MM.1S (cell line): ENCODE measurements around the gene SERTAD2.

ENCODE experiments used
- DNase-seq: peaks from one replicate; pipeline ENCODE4 v3.0.0-alpha.2; 2015
- H2AFZ ChIP-seq: fragments of 300-600 bp; sonication (generic); 2 replicates; pipeline ENCODE4 v1.6.0; 2016; ENCODE audit warnings: antibody characterized with exemption, low read length
- H3F3A ChIP-seq: fragments of 300-600 bp; sonication (generic); 2 replicates; pipeline ENCODE4 v1.6.1; 2016; ENCODE audit warnings: mild to moderate bottlenecking, antibody characterized with exemption, low read length, moderate library complexity, mixed read lengths; ENCODE audit not compliant: insufficient read depth
- H3K27ac ChIP-seq: fragments of 300-600 bp; sonication (generic); 2 replicates; pipeline ENCODE4 v1.5.1; 2016; ENCODE audit warnings: mild to moderate bottlenecking, low read length
- H3K27me3 ChIP-seq: fragments of 300-600 bp; sonication (generic); replicated peaks from 2 replicates; pipeline ENCODE4 v1.6.0; 2016; ENCODE audit warnings: low read length; ENCODE audit not compliant: insufficient read depth
- H3K36me3 ChIP-seq: fragments of 300-600 bp; sonication (generic); replicated peaks from 2 replicates; pipeline ENCODE4 v1.6.1; 2016; ENCODE audit warnings: mild to moderate bottlenecking, low read length, mixed read lengths; ENCODE audit not compliant: insufficient read depth
- H3K4me1 ChIP-seq: fragments of 300-600 bp; sonication (generic); 2 replicates; pipeline ENCODE4 v1.6.1; 2016; ENCODE audit warnings: low read length, mixed read lengths
- H3K4me2 ChIP-seq: fragments of 300-600 bp; sonication (generic); 2 replicates; pipeline ENCODE4 v1.6.0; 2016; ENCODE audit warnings: low read depth, low read length
- H3K4me3 ChIP-seq: fragments of 300-600 bp; sonication (generic); 2 replicates; pipeline ENCODE4 v1.5.1; 2016; ENCODE audit warnings: low read length, mixed read lengths
- H3K79me2 ChIP-seq: fragments of 300-600 bp; sonication (generic); 2 replicates; pipeline ENCODE4 v1.6.1; 2016; ENCODE audit warnings: mixed run types, low read length, mixed read lengths
- H3K9ac ChIP-seq: fragments of 300-600 bp; sonication (generic); 2 replicates; pipeline ENCODE4 v1.6.1; 2016; ENCODE audit warnings: low read length, mixed read lengths
- H3K9me2 ChIP-seq: fragments of 300-600 bp; sonication (generic); replicated peaks from 2 replicates; pipeline ENCODE4 v1.6.1; 2016; ENCODE audit warnings: mild to moderate bottlenecking, low read length, mixed read lengths; ENCODE audit not compliant: insufficient read depth
- H3K9me3 ChIP-seq: fragments of 300-600 bp; sonication (generic); replicated peaks from 2 replicates; pipeline ENCODE4 v1.6.1; 2016; ENCODE audit warnings: mild to moderate bottlenecking, low read length, mixed read lengths; ENCODE audit not compliant: insufficient read depth
- H4K20me1 ChIP-seq: fragments of 300-600 bp; sonication (generic); 2 replicates; pipeline ENCODE4 v1.6.1; 2016; ENCODE audit warnings: mild to moderate bottlenecking, low read length, moderate library complexity, mixed read lengths; ENCODE audit not compliant: insufficient read depth
- CTCF ChIP-seq: fragments of 300-600 bp; sonication (generic); IDR thresholded peaks from 2 replicates; pipeline ENCODE4 v1.5.1; 2016; ENCODE audit warnings: antibody characterized with exemption, low read length, mixed read lengths
- EZH2 ChIP-seq: fragments of 300-600 bp; sonication (generic); optimal IDR thresholded peaks from 2 replicates; pipeline ENCODE3; 2017; ENCODE audit warnings: low read depth, mild to moderate bottlenecking, antibody characterized with exemption, low read length, mixed read lengths
- EZH2phosphoT487 ChIP-seq: fragments of 300-600 bp; sonication (generic); IDR thresholded peaks from 2 replicates; pipeline ENCODE4 v1.6.1; 2018; ENCODE audit warnings: antibody characterized with exemption, low read length

The SERTAD2 gene

GRCh38 chr2:64695721-64696261 is 42.1 kb upstream of the SERTAD2 start:
- no peak overlapping the region for H3K27ac ChIP-seq
- no peaks in the 10 kb centered on the region for H3F3A ChIP-seq
- TF ChIP-seq EZH2: no peak
- no peak for TF ChIP-seq EZH2phosphoT487
- no peak for TF ChIP-seq CTCF
- H2AFZ ChIP-seq: no peak overlapping the region
- no peaks in the 10 kb centered on the region for H3K36me3 ChIP-seq
- H3K4me3 ChIP-seq: no peak overlapping the region
- no peaks in the 10 kb centered on the region for H3K9me2 ChIP-seq
- no peaks in the 10 kb centered on the region for H4K20me1 ChIP-seq
- H3K4me2 ChIP-seq: no peak overlapping the region
- no peak for DNase-seq
- no peak overlapping the region for H3K9ac ChIP-seq
- H3K27me3 ChIP-seq: no peaks in the 10 kb centered on the region
- no peaks in the 10 kb centered on the region for H3K4me1 ChIP-seq
- no peaks in the 10 kb centered on the region for H3K79me2 ChIP-seq
- no peaks in the 10 kb centered on the region for H3K9me3 ChIP-seq

- DNase-seq: no peak
- Histone ChIP-seq H3K4me1 (no peaks in the 10 kb centered on the region), H2AFZ (no peak overlapping the region), H3K27me3 (no peaks in the 10 kb centered on the region), H3K79me2 (no peaks in the 10 kb centered on the region), H3F3A (no peaks in the 10 kb centered on the region), H3K9me2 (no peaks in the 10 kb centered on the region), H4K20me1 (no peaks in the 10 kb centered on the region), H3K4me2 (no peak overlapping the region), H3K9me3 (no peaks in the 10 kb centered on the region), H3K36me3 (no peaks in the 10 kb centered on the region), H3K4me3 (no peak overlapping the region), H3K9ac (no peak overlapping the region), H3K27ac (no peak overlapping the region)
- TF ChIP-seq EZH2: no peak
- no peak for TF ChIP-seq CTCF
- no peak for TF ChIP-seq EZH2phosphoT487
Measured at GRCh38 chr2:64692401-64692800, 38.7 kb upstream of the SERTAD2 start.

GRCh38 chr2:64688909-64689308 is 35.2 kb upstream of the SERTAD2 start:
- no peak overlapping the region for H3K4me3 ChIP-seq
- no peaks in the 10 kb centered on the region for H3K36me3 ChIP-seq
- no peaks in the 10 kb centered on the region for H3K9me2 ChIP-seq
- H3K9ac ChIP-seq: no peak overlapping the region
- no peaks in the 10 kb centered on the region for H3K79me2 ChIP-seq
- no peaks in the 10 kb centered on the region for H3F3A ChIP-seq
- no peaks in the 10 kb centered on the region for H3K9me3 ChIP-seq
- TF ChIP-seq CTCF: no peak
- TF ChIP-seq EZH2phosphoT487: no peak
- no peak for TF ChIP-seq EZH2
- no peak for DNase-seq
- no peak overlapping the region for H3K27ac ChIP-seq
- H3K27me3 ChIP-seq: no peaks in the 10 kb centered on the region
- H2AFZ ChIP-seq: no peak overlapping the region
- H3K4me2 ChIP-seq: no peak overlapping the region
- no peaks in the 10 kb centered on the region for H4K20me1 ChIP-seq
- H3K4me1 ChIP-seq: no peaks in the 10 kb centered on the region
